ENCODE results near the gene BLACAT1.

BLACAT1 gene

GRCh38 chr1:205477121-205477758 lies 21.4 kb upstream of the BLACAT1 start:
- no peak overlapping the region for H3K27ac Mint-ChIP-seq
- H3K4me3 Mint-ChIP-seq, result no peak overlapping the region
- H3K4me1 Mint-ChIP-seq (ENCODE audit: low read depth), result no peaks in the 10 kb centered on the region
- no peaks in the 10 kb centered on the region for H3K36me3 Mint-ChIP-seq (ENCODE audit: low read depth)
- intact Hi-C loops (cut with micrococcal nuclease), result no loop called here
- peaks cover 21% of the 10 kb centered on the region for H3K9me3 Mint-ChIP-seq
- peaks cover 54% of the 10 kb centered on the region for H3K27me3 Mint-ChIP-seq

GRCh38 chr1:205476648-205477047 lies 20.8 kb upstream of the BLACAT1 start:
- H3K4me1 Mint-ChIP-seq (ENCODE audit: low read depth), result no peaks in the 10 kb centered on the region
- peaks cover 52% of the 10 kb centered on the region for H3K27me3 Mint-ChIP-seq
- H3K9me3 Mint-ChIP-seq, result peaks cover 21% of the 10 kb centered on the region
- intact Hi-C loops (cut with micrococcal nuclease), result no loop called here
- H3K36me3 Mint-ChIP-seq (ENCODE audit: low read depth), result no peaks in the 10 kb centered on the region
- no peak overlapping the region for H3K4me3 Mint-ChIP-seq
- H3K27ac Mint-ChIP-seq, result no peak overlapping the region

GRCh38 chr1:205475855-205476254 lies 20.0 kb upstream of the BLACAT1 start:
- H3K36me3 Mint-ChIP-seq (ENCODE audit: low read depth), result no peaks in the 10 kb centered on the region

GRCh38 chr1:205474571-205474970 lies 18.7 kb upstream of the BLACAT1 start:
- intact Hi-C loops (cut with micrococcal nuclease), result no loop called here
- Mint-ChIP-seq H3K4me3 (no peak overlapping the region), H3K36me3 (ENCODE audit: low read depth) (no peaks in the 10 kb centered on the region), H3K4me1 (ENCODE audit: low read depth) (no peaks in the 10 kb centered on the region), H3K9me3 (peaks cover 21% of the 10 kb centered on the region), H3K27me3 (peaks cover 33% of the 10 kb centered on the region), H3K27ac (no peak overlapping the region)

More at GRCh38 chr1:205475855-205476254, 20.0 kb upstream of the BLACAT1 start:
- Mint-ChIP-seq H3K4me3 (no peak overlapping the region), H3K27me3 (peaks cover 45% of the 10 kb centered on the region), H3K9me3 (peaks cover 21% of the 10 kb centered on the region), H3K4me1 (ENCODE audit: low read depth) (no peaks in the 10 kb centered on the region), H3K27ac (no peak overlapping the region)
- intact Hi-C loops (cut with micrococcal nuclease), result no loop called here

GRCh38 chr1:205473966-205474365 lies 18.1 kb upstream of the BLACAT1 start:
- no peaks in the 10 kb centered on the region for H3K4me1 Mint-ChIP-seq (ENCODE audit: low read depth)
- intact Hi-C loops (cut with micrococcal nuclease), result no loop called here
- peaks cover 21% of the 10 kb centered on the region for H3K9me3 Mint-ChIP-seq
- no peak overlapping the region for H3K4me3 Mint-ChIP-seq
- H3K27ac Mint-ChIP-seq, result no peak overlapping the region
- peaks cover 36% of the 10 kb centered on the region for H3K27me3 Mint-ChIP-seq
- no peaks in the 10 kb centered on the region for H3K36me3 Mint-ChIP-seq (ENCODE audit: low read depth)

- intact Hi-C loops (cut with micrococcal nuclease), result no loop called here
- Mint-ChIP-seq H3K4me1 (ENCODE audit: low read depth) (no peaks in the 10 kb centered on the region), H3K27ac (no peak overlapping the region), H3K9me3 (peaks cover 21% of the 10 kb centered on the region), H3K36me3 (ENCODE audit: low read depth) (no peaks in the 10 kb centered on the region), H3K4me3 (no peak overlapping the region), H3K27me3 (peaks cover 38% of the 10 kb centered on the region)
Observed at GRCh38 chr1:205473475-205473874, 17.6 kb upstream of the BLACAT1 start.

GRCh38 chr1:205472737-205473441 lies 17.0 kb upstream of the BLACAT1 start:
- Mint-ChIP-seq H3K36me3 (ENCODE audit: low read depth) (no peaks in the 10 kb centered on the region), H3K27me3 (peaks cover 39% of the 10 kb centered on the region), H3K27ac (no peak overlapping the region), H3K9me3 (peaks cover 21% of the 10 kb centered on the region), H3K4me3 (no peak overlapping the region), H3K4me1 (ENCODE audit: low read depth) (no peaks in the 10 kb centered on the region)
- intact Hi-C loops (cut with micrococcal nuclease), result no loop called here

GRCh38 chr1:205470131-205470530 lies 14.3 kb upstream of the BLACAT1 start:
- peaks cover 9% of the 10 kb centered on the region for H3K9me3 Mint-ChIP-seq

GRCh38 chr1:205466595-205467220 lies 10.9 kb upstream of the BLACAT1 start:
- Mint-ChIP-seq H3K27me3 (peaks cover 28% of the 10 kb centered on the region), H3K4me3 (no peak overlapping the region), H3K4me1 (ENCODE audit: low read depth) (no peaks in the 10 kb centered on the region), H3K27ac (no peak overlapping the region), H3K9me3 (no peaks in the 10 kb centered on the region), H3K36me3 (ENCODE audit: low read depth) (no peaks in the 10 kb centered on the region)
- intact Hi-C loops (cut with micrococcal nuclease), result no loop called here

More at GRCh38 chr1:205470131-205470530, 14.3 kb upstream of the BLACAT1 start:
- Mint-ChIP-seq H3K27ac (no peak overlapping the region), H3K36me3 (ENCODE audit: low read depth) (no peaks in the 10 kb centered on the region), H3K4me3 (no peak overlapping the region), H3K27me3 (peaks cover 53% of the 10 kb centered on the region), H3K4me1 (ENCODE audit: low read depth) (no peaks in the 10 kb centered on the region)
- intact Hi-C loops (cut with micrococcal nuclease), result no loop called here

GRCh38 chr1:205465392-205465791 lies 9.5 kb upstream of the BLACAT1 start:
- peaks cover 34% of the 10 kb centered on the region for H3K27me3 Mint-ChIP-seq
- no peak overlapping the region for H3K27ac Mint-ChIP-seq
- intact Hi-C loops (cut with micrococcal nuclease), result no loop called here
- no peak overlapping the region for H3K4me3 Mint-ChIP-seq
- H3K36me3 Mint-ChIP-seq (ENCODE audit: low read depth), result no peaks in the 10 kb centered on the region
- no peaks in the 10 kb centered on the region for H3K9me3 Mint-ChIP-seq
- H3K4me1 Mint-ChIP-seq (ENCODE audit: low read depth), result no peaks in the 10 kb centered on the region

GRCh38 chr1:205458777-205459566 lies 3.1 kb upstream of the BLACAT1 start:
- Mint-ChIP-seq H3K9me3 (no peaks in the 10 kb centered on the region), H3K4me1 (ENCODE audit: low read depth) (peaks cover 5% of the 10 kb centered on the region), H3K4me3 (no peak overlapping the region), H3K36me3 (ENCODE audit: low read depth) (no peaks in the 10 kb centered on the region), H3K27ac (no peak overlapping the region), H3K27me3 (peaks cover 67% of the 10 kb centered on the region)
- intact Hi-C loops (cut with micrococcal nuclease), result no loop called here

GRCh38 chr1:205456868-205457745 lies 1.3 kb upstream of the BLACAT1 start:
- H3K36me3 Mint-ChIP-seq (ENCODE audit: low read depth), result no peaks in the 10 kb centered on the region
- H3K4me3 Mint-ChIP-seq, result no peak overlapping the region
- no peak overlapping the region for H3K27ac Mint-ChIP-seq
- H3K4me1 Mint-ChIP-seq (ENCODE audit: low read depth), result peaks cover 5% of the 10 kb centered on the region
- H3K9me3 Mint-ChIP-seq, result no peaks in the 10 kb centered on the region
- H3K27me3 Mint-ChIP-seq, result peaks cover 83% of the 10 kb centered on the region
- intact Hi-C loops (cut with micrococcal nuclease), result no loop called here

- H3K36me3 Mint-ChIP-seq (ENCODE audit: low read depth), result no peaks in the 10 kb centered on the region
- peaks cover 85% of the 10 kb centered on the region for H3K27me3 Mint-ChIP-seq
- H3K9me3 Mint-ChIP-seq, result no peaks in the 10 kb centered on the region
- intact Hi-C loops (cut with micrococcal nuclease), result no loop called here
- H3K4me3 Mint-ChIP-seq, result no peak overlapping the region
- no peak overlapping the region for H3K27ac Mint-ChIP-seq
- H3K4me1 Mint-ChIP-seq (ENCODE audit: low read depth), result peaks cover 5% of the 10 kb centered on the region
Observed at GRCh38 chr1:205456383-205456867, 580 bp upstream of the BLACAT1 start.

Data from dendritic cell treated with granulocyte-macrophage colony-stimulating factor and Interleukin-4, amounts not matched to agents 40 ng/mL and 50 ng/mL, for 4 days (primary cell).